ENCODE results near the gene PALS2.

Gene PALS2, protein sequence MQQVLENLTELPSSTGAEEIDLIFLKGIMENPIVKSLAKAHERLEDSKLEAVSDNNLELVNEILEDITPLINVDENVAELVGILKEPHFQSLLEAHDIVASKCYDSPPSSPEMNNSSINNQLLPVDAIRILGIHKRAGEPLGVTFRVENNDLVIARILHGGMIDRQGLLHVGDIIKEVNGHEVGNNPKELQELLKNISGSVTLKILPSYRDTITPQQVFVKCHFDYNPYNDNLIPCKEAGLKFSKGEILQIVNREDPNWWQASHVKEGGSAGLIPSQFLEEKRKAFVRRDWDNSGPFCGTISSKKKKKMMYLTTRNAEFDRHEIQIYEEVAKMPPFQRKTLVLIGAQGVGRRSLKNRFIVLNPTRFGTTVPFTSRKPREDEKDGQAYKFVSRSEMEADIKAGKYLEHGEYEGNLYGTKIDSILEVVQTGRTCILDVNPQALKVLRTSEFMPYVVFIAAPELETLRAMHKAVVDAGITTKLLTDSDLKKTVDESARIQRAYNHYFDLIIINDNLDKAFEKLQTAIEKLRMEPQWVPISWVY

DNA sequence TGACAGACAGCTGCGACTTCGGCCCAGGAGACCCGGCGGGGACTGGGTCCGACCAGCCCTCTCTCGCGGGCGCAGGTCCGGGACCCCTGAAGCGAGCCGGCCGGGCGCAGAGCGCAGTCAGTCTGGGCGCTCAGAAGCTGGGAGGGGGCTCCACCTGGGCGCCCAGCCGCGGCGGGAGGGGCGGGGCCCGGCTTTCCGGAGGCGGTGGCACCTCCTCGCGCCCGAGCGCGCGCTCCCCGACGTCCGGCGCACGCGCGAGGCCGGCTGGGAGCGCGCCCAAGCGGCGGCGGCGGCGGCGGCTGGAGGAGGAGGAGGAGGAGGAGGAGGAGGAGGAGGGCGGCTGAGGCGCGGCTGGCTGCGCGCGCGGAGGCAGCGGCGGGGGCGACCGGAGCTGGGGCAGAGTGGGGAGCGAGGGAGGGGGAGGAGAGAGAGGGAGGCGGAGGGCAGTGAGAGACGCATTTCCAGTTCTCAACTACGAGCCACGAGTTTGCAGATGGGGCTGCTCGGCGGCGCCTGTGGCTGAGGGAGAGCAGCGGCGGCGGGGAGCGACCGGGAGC, at the start of gene PALS2:
PALS2 (plus strand) TSS at position 456 of the 557 bp plus-strand sequence. CDS start 50,216 bp downstream, outside the sequence.
- in situ Hi-C loops (cut with MboI; ENCODE audit: low pct_unique_long_range_greater_than_20kb, low sequenced_read_pairs): no loop called here

DNA sequence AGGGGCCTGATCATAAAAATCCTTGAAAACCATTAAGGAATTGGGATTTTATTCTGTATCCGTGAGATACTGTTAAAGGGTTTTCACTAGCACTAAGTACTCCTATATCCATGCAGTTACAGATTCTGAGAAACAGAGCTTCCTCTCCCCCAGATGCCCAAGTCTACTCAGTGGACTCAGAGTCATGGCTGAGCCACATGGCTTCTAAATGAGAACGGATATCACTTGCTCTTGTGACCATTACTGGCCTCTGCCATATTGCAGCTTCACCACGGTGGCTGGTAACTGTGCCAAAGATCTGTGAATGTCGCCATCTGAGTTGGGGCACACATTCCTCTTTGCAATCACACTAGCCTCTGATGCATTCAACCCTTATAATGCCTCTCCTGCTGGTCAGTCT, 42.0 kb upstream of the PALS2 start:
- no peak for DNase-seq
- in situ Hi-C loops (cut with MboI; ENCODE audit: low pct_unique_long_range_greater_than_20kb, low sequenced_read_pairs): no loop called here

More for the DNA sequence above, at the start of gene PALS2:
- DNase-seq: peak; percentile 68

DNA sequence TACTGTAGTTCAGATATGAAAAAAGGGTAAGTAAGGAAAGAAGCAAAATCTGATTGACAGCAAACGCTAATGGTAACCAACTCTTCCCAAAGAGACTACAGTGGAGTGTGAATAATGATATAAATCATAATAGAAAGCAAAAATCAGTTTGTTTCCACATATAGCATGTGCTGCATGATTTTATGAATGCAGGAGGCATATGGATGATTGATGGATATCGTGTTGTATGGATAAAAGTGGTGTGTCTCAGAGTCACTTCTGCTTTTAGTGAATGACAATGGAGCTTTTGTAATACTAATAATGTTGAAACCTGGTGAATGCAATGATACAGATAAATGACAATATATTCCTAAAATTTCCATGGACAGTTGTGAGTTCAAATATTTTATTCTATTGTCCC, 36.6 kb upstream of the PALS2 start:
- in situ Hi-C loops (cut with MboI; ENCODE audit: low pct_unique_long_range_greater_than_20kb, low sequenced_read_pairs): no loop called here
- no peak for DNase-seq

DNA sequence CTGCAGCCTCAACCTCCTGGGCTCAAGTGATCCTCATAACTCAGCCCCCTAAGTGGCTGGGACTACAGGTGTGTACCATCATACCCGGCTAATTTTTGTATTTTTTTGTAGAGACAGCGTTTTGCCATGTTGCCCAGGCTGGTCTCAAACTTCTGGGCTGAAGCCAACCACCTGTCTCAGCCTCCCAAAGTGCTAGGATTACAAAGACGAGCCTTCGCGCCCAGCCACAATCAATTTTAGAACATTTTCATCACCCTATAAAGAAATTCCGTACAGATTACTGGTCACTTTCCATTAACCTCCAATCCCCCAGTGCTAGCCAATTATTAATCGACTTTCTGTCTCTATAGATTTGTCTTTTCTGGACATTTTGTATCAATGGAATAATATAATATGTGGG, 32.3 kb upstream of the PALS2 start:
- DNase-seq: no peak
- in situ Hi-C loops (cut with MboI; ENCODE audit: low pct_unique_long_range_greater_than_20kb, low sequenced_read_pairs): no loop called here

DNA sequence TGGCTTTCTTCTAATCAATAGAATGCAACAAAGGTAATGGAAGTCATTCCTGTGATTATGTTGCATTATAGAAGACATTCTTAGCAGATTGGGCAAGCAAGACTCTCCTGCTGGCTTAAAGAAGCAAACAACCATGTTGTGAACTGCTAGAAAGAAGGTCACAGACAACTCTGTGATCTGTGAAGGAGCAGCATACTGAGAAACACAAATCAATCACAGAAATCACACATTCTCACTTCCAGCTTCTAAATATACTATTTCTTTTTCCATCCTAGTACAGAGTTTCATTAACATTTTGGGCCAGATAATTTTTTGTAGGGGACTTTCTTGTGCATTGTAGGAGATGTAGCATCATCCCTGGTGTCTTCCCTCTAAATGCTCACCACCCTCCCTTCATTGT, 28.0 kb upstream of the PALS2 start:
- in situ Hi-C loops (cut with MboI; ENCODE audit: low pct_unique_long_range_greater_than_20kb, low sequenced_read_pairs): no loop called here
- DNase-seq: no peak

DNA sequence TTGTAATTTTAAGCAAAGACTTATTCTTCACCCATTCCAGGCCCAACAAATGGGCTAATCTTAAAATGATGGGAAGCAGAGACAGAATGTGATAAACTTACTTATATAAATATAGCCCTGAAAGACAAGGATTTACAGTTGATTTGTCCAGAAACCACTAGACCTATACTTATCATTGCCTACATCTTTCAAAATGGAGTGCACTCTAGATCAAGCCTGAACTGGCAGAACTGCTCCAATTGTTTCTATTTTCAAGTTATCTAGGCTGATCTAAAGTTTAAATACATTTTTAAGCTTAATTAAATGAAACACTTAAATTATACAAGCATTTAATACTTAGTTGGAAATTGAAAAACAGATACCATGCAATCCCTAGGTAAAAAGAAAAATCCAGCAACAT, 24.9 kb upstream of the PALS2 start:
- no peak for DNase-seq
- in situ Hi-C loops (cut with MboI; ENCODE audit: low pct_unique_long_range_greater_than_20kb, low sequenced_read_pairs): no loop called here

DNA sequence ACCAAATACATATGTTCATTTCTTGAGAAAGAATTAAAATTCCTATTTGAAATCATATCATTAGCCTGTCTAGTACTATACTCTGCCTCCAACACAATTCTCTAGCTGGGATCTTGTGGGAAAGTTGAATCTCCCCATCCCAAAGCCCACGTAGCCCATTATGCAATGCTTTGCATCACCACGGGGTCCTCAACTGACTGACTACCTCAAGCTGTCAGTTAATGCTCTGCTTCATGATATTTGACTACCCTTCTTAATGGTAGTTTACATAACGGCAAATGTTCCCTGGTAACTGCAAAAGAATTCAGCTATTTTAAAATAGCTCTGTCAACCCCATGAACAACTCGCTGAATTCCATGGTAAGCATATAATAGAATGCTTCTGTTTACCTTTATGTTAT, 23.3 kb upstream of the PALS2 start:
- no peak for DNase-seq
- in situ Hi-C loops (cut with MboI; ENCODE audit: low pct_unique_long_range_greater_than_20kb, low sequenced_read_pairs): no loop called here

DNA sequence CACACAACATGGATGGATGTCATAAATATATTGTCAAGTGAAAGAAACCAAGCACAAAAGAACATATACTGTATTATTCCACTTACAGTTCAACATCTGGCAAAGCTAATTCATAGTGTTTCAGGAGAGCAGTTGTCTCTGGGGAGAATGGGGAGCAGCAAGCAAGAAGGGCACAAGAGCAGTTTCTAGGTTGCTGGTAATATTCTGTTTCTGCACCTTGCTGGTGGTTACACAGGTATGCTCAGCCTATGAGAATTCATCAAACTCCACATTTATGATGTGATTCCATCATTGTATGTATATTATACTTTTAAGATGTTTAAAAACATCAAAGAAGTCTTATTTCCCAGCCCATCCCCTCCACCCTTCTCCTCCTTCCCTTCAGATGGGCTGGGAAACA, 18.1 kb upstream of the PALS2 start:
- in situ Hi-C loops (cut with MboI; ENCODE audit: low pct_unique_long_range_greater_than_20kb, low sequenced_read_pairs): no loop called here
- DNase-seq: no peak

DNA sequence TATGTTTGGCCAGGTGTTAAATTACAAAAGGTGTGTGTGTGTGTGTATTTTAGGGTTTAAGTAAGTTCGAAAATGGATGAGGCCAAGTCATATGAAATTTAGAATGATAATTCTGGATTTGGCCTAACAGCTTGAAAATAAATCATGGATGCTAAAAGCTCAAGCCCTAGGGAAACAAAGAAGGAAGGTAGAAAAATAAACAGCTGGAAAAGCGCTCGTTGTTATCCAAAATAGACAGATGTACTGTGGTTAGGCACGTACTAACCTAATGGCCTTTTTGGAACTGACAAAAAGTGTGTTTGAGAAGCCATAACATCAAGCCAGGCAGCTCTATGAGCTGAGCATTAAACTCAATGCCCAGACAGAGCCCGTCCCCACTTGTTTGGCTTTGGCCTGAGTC, 17.5 kb upstream of the PALS2 start:
- in situ Hi-C loops (cut with MboI; ENCODE audit: low pct_unique_long_range_greater_than_20kb, low sequenced_read_pairs): no loop called here
- DNase-seq: no peak

DNA sequence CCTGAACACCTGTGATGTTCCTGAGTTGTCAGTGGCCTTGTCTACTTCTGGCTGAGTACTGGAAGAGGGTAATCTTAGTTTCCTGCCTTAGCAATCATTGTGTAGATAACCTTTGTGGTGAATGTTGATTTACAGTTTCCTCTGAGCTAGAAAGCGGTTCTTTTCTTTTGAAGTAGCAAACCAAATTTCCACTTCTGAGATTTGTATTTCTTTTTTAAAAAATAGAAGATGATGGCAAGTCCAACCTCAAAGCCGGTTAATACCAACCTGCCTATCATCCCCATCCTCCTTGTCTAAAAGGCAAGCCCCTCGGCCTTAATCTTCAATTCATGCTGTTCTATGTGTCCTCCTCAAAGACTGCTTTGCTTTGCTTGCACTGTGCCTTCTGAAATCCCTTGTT, 12.5 kb upstream of the PALS2 start:
- in situ Hi-C loops (cut with MboI; ENCODE audit: low pct_unique_long_range_greater_than_20kb, low sequenced_read_pairs): no loop called here
- DNase-seq: no peak

DNA sequence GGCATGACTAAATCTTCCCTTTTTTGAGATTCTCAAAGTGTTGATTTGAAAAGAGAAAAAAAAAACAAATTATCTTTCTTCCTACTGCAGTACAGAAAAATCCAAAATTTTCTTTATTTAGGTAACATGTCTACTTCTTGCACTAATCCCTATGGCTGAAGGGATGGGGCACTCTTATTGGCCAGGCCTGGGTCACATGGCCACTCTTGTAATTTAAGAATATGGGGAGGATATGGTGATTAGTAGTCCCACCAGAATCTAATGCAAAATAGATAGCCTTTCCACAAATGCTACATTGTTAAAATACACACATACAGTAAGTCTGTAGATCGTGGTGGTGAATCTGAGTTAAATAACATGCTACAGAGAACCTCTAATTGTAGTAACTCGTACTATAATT, 7.0 kb upstream of the PALS2 start:
- no peak for DNase-seq
- in situ Hi-C loops (cut with MboI; ENCODE audit: low pct_unique_long_range_greater_than_20kb, low sequenced_read_pairs): no loop called here

DNA sequence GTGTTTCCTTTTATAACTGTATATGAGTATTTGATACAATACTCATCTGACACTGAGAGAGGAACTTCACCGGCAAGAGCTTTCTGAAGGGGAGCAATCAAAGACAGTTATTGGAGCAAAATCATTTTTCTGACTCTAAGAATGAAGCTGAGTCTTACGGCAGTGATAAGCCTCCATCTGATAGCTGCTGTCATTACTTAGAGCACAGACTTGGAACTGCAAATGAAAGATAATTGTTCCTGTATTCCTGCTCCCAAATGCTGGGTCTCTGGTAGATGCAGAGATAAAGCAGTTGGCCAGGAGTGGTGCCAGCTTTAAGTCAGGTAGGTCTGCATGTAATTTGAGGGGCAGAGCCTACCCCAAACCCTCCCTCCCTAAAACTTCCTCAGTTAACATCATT, 2.3 kb upstream of the PALS2 start:
- in situ Hi-C loops (cut with MboI; ENCODE audit: low pct_unique_long_range_greater_than_20kb, low sequenced_read_pairs): no loop called here
- no peak for DNase-seq

DNA sequence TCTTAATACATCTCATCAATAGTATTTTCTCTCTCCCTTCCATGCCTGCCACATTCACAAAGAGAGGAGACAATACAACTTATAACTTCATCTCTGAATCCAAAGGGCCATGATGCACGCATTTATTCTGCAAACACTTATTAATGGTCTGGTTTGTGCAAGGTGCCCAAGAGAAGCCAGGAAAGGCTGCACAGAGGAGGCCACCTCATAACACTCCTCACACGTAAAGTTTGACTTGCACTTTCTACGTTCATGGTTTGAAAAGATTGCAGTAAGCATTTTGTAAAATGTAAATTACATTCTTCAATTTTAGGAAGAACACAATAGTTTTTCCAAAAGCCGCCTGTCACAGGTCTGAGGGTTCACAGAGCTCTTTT, 1.2 kb upstream of the PALS2 start:
- no peak for DNase-seq
- in situ Hi-C loops (cut with MboI; ENCODE audit: low pct_unique_long_range_greater_than_20kb, low sequenced_read_pairs): no loop called here

DNA sequence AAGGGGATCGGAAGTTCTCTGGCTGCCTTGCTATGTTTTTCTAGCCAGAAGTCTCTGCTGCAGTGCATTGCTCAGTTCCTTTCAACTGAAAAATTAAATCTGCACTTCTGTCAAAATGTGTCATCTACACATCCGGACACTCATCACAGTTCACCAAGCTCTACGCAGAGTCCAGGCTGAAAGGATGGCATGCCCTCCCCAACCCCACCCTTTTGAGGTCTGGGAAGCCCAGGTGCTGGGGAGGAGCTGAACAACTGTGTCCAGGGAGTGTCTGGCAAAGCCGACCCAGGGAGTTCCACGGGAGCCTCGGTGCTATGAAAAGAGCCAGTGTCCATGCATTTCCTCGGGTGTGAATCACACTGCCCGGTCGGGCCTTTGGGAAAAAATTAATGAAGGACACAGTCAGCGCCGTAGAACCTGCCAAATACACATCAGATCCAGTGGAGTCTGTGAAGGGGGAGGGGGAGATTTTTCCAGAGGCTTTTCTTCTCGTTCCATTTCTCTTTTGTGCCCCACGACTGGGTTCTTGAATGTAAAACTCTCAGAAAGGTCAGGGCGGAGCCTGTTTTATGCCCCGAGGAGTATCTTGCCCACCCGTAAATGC, 757 bp upstream of the PALS2 start:
- DNase-seq: peak; percentile 44
- in situ Hi-C loops (cut with MboI; ENCODE audit: low pct_unique_long_range_greater_than_20kb, low sequenced_read_pairs): no loop called here

DNA sequence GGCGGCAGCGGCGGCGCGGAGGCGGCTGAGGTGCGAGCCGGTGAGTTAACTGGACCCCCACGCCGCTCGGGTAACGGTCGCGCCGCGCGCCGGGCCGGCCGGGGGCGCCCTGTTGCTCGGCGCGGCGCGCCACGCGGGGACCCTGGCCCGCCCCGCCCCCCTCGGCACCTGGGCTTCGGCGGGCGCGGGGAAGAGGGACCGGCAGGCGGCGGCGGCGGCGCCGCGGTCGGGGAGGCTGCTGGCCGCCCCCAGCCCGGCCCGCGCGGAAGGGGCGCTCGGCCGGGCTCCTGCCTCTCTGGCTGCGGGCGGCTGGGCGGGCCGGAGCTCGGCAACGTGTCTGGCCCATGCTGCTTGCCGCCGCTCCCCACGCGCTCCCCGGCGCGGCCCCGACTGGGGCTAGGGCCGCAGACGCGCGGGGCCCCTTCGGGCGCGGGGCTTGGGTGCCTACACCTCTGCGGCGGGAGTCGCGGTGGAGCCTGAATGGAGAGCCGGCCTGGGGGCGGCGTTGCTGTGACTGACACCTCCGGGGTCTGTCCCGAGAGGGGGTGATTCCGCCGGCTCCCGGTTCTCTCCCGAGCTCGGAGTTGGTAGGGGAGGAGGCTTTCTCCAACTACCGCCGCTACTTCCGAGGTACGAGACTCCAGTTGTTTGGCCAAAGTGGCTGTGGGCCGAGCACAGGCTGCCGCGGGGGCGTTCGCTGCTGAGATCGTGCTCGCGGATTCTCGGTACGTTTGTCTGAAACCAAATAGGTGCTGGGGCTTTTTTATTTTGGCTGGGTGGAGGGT, 494 bp downstream of the PALS2 start:
- peak; percentile 63 for DNase-seq
- in situ Hi-C loops (cut with MboI; ENCODE audit: low pct_unique_long_range_greater_than_20kb, low sequenced_read_pairs): no loop called here

DNA sequence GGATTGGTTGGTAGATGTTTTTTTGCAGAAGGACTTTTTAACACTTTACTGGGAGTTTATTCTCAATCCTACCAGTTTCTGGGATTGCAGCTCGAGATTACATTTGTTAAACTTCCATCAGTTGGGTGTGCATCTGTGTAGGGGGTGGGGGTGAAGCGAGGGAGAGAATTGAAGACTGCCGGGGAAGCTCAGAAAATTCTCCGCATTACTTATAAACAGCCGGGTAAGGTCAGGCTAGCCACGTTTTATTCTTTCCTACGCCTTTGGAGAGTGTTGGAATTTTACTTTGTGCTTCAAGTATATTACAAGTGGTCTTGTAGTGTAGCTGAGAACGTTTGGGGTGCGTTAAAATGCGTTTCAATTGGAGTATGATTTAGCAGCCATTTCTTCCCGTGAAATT, 1.1 kb downstream of the PALS2 start:
- in situ Hi-C loops (cut with MboI; ENCODE audit: low pct_unique_long_range_greater_than_20kb, low sequenced_read_pairs): no loop called here
- no peak for DNase-seq

DNA sequence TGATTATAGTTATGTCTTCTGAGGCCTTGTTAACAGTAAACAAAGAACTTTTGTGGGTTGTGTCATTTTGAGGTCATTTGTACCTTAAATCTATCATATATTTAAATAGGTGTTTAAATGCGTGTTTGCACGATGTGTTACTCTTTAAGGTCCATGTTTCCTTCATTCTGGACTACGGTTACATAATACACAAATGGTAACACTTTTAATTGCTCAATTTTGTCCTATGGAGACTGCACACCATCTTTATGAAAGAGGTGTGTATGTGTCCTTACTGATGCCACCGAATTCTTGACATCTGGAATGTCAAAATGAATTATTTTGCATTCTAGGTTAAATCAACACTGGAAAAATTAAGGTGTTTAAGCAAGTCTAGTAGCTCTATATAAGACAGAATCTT, 1.7 kb downstream of the PALS2 start:
- in situ Hi-C loops (cut with MboI; ENCODE audit: low pct_unique_long_range_greater_than_20kb, low sequenced_read_pairs): no loop called here
- DNase-seq: no peak

DNA sequence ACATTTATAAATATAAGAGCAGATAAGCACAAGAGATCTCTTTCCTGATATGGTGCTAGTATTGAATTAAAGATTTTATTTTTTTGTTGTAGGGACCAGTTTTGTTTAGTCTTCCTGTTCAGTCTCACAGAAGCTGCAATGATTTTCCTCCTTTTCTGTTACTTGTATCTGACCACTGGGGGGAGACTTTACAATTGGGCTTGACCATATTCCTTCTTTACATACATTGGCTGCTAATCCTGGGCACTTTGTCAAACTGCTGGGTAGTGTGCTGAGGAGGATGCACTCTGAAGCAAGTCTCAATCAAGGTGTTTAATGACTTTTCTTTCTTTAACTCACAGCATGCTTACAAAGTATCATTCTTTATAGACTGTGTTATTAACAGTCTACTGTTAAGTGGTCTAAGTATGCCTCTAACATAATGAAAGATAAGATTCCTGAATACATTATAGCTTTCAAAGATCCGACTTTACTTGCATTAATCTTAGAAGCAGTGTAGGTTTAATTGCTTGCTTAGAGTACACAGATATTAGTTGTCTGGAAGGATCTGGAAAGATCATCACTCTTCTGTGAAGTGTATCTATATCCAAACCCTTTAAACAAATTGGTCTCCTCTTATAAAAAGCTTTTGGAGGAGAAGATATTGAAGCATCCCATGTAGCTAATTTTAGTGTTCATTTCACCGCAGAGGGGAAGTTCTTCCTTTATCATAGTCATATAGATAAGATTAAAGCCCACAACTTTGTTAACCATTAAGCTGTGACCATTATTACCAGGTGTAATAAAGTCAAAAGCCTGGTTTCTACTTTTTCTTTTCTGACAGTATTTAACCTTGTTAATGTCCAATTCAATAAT, 3.1 kb downstream of the PALS2 start:
- in situ Hi-C loops (cut with MboI; ENCODE audit: low pct_unique_long_range_greater_than_20kb, low sequenced_read_pairs): no loop called here
- peak; percentile 72 for DNase-seq

DNA sequence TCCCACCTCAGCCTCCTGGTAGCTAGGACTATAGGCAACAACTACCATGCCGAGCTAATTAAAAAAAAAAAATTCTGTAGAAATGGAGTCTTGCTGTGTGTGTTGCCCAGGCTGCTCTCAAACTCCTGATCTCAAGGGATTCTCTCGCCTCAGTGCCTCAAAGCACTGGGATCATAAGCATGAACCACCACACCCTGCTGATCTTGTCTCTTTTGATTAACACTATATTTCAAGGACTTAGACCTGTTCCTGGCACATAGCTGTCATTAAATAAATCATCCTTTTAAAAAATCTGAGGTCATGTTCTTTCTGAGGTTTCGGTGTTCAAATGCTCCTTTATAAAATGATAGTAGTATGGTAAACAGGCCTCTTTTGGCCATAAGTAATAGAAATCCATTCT, 4.8 kb downstream of the PALS2 start:
- in situ Hi-C loops (cut with MboI; ENCODE audit: low pct_unique_long_range_greater_than_20kb, low sequenced_read_pairs): no loop called here
- DNase-seq: no peak
